ENCODE results near the gene PLA2G4F.

- TF ChIP-seq EZH2 (IDR thresholded peaks at IDR 0.05; ENCODE audit: borderline replicate concordance, low read length) (no peak), CTCF (conservative IDR thresholded peaks at IDR 0.05 in 1 of 2, IDR thresholded peaks at IDR 0.05 in 1 of 2; ENCODE audit: extremely low read depth in 1 of 2, insufficient read depth in 1 of 2, low read depth in 1 of 2, low read length in 2 of 2) (no peak)
Observed at GRCh38 chr15:42175671-42176070, 19.2 kb upstream of the PLA2G4F start.

Data from mammary epithelial cell (primary cell).